Colon (tissue), 2 donors: ENCODE data around the gene FANCC.
"Not testable (repeated sequence)": the region's sequence is repeated elsewhere in the genome, so short reads cannot be mapped to it uniquely, and the experiment has no call there.

Experiments used
- FAIRE-seq: peaks from 2 replicates; lab custom pipeline; 2012; peaks lifted over from hg19 to GRCh38; lab: Jason Lieb, UNC
- donor health status: control.
- donor health status: control.

The FANCC gene

DNA sequence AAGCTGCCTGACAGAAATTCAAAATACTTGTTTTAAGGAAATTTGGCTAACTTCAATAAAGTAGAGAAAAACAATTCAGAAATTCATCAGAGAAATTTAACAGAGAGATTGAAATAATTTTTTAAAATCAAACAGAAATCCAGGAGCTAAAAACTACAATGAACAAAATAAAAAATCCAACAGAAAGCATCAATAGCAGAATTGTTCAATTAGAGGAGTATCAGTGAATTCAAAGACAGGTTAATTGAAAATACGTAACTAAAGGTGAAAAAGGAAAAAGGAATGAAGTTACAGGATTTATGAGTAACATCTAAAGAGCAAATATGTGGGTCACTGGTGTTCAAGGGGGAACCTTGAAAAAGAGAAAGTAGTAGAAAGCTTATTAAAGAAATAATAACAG lies 36.8 kb downstream of the FANCC start:
- FAIRE-seq = no peak

DNA sequence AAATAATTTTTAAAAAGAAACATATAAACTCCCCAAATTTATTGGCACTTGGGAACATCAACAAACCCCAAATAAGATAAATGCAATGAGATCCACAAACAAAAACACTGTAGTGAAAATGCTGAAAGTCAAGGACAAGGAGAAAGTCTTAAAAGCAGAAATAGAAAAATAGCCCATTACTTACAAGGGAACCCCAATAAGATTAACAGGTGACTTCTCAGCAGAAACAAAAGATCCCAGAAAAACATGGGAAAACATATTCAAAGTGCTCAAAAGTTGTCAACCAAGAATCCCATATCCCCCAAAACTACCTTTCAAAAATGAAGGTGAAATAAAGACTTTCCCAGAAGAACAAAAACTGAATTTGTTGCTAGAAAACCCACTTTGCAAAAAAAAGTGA lies 40.0 kb downstream of the FANCC start:
- FAIRE-seq = no peak

DNA sequence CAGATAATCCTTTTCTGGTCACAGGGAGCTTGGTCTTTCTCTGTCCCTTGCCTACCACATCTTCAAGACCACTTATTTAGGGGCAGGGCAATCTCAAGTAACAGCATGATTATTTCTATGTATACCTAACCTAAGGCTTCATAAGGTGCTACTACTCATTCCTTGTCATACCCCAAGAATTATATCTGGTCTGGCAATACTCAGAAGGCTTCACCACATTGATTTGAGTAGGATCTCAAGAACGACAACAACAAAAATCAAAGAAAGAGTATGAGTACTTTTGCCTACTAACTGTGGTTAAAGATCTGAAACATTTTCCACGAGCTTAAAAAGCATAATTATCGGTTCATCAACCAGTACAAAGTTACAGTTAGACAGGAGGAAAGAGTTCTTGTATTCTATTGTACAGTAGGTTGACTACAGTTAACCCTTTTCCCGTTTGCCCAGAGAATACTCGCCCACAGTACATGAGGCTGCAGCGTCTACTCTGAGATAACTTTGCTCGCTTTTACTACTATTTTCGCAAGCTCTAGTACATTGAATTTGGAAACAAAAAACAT lies 41.0 kb downstream of the FANCC start:
- no peak for FAIRE-seq

DNA sequence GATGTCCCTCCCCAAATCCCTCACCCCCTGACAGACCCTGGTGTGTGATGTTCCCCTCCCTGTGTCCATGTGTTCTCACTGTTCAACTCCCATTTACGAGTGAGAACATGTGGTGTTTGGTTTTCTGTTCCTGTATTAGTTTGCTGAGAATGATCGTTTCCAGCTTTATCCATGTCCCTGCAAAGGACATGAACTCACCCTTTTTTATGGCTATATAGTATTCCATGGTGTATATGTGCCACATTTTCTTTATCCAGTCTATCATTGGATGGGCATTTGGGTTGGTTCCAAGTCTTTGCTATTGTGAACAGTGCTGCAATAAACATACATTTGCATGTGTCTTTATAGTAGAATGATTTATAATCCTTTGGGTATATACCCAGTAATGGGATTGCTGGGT lies 43.3 kb downstream of the FANCC start:
- not testable (repeated sequence) for FAIRE-seq

DNA sequence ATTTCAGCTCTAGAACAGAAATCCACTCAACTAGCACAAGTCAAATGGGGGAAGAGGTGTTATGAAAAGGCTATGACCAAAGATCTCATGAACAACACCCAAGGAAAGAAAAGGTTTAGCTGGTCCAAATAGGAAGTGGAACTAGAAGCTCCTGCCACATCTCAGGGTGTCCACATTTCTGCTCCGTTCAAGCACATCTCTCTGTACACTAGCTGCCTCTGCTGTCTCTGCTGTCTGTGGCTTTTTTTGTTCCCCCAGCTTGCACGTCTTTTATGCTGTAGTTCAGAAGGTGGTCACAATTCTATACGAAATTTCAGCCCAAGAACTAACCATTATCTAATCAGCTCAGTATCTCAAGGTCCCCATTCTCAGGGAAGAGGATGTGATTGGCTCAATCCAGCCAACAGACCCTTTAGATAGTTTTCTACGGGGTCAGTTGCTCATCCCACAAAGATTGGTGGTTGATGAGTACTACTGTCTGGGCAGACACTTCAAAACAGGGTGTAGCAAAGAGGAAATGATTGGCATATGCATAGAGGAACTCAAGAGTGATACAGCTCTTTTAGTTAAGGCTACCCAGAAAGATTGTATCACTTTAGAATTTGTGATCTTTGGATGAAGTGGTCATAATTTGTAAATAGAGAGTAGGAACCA lies 44.0 kb downstream of the FANCC start:
- no peak for FAIRE-seq

DNA sequence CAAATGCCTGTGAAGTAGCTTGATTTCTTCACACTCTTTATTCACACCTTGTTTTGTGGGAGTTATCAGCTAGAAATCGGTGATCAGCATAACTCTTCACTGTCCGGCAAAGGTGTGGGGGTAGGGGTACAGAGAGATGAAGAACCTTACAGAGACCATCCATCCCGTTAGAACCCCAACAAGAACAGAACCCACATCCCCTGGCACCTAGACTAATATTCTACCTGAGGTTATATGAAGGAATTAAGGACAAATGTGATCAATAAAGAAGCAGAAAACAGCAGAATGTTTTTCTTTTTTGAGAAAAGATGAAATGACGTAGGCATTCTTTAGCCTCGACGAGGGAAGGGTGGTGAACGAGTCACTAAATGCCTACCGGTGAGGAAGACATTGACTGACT lies 44.7 kb downstream of the FANCC start:
- FAIRE-seq = no peak

DNA sequence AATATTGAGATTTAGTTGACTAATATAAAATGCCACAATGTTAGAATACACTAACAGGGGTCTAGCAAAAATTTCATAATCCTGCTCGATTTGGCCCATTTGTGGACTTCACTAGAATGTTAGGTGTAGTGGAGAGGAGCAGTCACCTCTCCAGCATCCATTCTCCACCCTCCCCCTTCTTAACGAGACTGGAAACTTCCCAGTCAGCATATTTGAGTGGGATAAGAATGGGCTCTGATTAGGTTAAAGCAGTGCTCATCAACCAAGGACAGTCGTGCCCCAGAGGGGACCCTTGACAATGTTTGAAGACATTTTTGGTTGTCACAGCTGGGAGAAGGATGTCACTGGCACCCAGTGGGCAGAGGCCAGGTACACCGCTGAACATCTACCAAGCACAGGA lies 46.7 kb downstream of the FANCC start:
- no peak for FAIRE-seq

DNA sequence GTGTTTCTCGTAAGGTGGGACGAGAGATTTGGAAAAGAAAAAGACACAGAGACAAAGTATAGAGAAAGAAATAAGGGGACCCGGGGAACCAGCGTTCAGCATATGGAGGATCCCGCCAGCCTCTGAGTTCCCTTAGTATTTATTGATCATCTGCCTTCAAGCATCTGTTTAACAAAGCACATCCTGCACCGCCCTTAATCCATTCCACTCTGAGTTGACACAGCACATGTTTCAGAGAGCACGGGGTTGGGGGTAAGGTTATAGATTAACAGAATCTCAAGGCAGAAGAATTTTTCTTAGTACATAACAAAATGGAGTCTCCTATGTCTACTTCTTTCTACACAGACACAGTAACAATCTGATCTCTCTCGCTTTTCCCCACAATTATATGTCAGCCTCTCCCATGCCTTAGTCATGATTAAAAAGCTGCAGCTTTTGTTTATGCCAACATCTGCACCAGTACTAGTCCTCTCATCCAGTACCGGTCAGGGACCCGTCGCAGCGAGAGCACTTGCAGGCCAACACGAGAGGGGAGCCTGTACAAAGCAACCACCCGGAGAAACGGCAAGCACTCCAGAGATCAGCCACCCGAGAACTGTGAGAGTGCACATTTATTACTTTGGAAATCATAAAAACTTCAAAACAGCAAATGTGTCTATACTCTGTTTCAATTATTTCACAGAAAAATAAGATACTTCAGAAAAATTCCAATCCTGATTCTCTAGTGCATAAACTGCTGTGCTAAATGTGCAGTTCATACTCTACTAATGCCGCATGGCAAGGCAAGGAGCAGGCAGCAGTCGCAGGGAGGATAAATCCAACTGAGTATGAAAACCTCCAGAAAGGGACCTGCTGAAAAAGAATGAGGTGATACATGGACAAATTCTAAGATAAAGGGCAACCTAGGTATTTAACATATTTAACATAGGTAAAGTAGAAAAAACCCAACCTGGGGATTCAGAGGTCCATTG lies 47.4 kb downstream of the FANCC start:
- not testable (repeated sequence) for FAIRE-seq

DNA sequence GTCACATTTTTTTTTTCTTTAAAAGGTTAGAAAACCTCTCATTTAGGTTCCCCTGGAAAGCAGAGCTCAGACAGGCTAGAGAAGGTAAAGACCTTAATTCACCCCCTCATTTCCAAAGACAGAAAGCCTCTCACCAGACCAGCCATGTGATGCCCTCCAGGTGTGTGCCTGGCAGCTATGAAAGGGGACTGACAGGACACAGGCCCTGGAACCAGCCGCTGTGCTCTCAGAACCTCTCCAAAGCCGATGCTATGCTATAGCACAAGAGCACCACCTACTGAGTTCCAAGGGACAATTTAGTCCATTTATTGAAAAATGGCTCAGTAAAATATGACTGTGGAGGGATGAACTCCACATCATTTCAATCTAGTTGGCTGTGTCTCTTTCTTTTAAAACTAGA lies 48.8 kb downstream of the FANCC start:
- no peak for FAIRE-seq

DNA sequence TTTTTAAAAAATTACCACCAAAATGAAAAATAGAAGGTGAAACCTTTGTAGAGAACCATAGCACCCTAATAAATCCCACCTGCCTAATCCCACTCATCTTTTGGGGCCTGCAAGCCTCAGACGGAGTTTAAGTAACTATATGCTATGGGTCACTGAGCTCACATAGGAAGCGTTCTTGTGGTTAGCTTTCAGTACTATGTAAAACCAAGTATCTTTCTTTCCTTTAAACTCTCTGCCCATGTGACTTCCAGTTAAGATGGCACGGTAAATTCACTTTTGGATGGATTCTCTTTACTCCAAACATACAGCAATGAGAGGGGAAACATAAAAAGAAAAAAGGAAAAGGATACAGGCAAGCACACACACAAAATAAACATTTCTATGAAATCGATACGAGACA lies 50.9 kb downstream of the FANCC start:
- no peak for FAIRE-seq

DNA sequence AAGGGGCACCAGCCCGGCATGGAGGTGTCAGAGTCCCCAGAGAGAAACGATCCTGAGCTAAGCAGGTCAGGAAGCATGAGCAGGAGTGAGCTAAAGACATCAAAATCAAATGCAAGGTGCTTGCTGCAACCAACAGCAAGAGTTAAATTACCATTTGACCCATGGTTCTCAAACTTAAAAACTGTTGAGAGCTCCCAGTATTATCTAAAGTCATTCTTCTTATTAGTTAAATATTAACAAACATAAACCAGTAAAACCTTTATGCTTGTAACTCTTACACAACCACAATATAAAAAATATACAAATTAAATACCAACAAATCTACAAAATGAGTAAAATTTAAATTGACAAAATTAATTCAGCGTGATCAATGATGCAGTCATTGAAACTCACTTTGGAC lies 51.5 kb downstream of the FANCC start:
- FAIRE-seq = no peak

DNA sequence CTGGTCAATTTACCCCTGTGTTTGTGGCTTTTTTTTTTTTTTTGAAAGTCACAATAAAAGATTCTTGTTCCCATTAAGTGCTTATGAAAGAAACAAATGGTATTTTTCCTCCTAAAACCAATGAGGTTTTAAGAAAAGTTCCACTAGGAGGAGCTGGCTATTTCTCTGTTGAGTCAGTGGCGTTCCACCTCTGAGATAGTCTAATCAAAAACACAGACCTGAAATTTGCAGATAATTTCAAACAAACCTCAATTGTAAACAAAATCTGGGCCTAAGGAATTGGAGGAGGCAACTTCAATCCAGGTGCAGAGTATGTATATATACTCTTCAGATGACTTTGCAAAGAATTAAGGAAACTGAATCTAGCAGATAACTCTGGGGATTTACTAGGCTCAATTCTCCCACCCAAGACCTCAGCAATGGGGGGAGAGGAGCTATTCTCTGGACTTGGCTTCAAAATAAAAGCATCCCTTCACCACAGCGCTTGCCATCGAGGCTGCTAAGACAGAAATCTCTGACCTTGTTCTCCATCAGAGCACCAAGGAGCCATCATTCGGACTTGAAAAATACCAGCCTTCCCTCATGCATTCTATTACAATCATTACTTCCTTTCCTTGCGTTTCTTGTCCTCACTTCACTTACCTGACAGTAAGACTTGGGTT lies 52.4 kb downstream of the FANCC start:
- FAIRE-seq = no peak

DNA sequence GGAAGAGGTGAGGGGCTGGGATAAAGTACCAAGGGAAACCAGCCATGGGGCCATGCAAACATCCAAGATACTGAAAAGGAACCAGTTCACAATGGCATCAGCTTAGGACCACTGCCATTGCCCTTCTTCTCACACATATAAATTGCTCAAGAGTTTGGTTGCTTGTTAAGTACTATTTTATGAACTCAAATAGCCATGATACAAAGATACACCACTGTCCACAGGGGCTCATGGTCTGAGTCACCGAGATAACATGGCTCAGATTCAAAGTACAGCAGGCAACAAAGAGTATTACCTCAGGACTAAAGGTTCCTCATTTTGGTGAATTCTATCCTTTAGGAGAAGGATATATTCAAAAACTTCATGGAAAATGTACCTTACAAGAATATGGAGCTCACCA lies 55.6 kb downstream of the FANCC start:
- FAIRE-seq = no peak

DNA sequence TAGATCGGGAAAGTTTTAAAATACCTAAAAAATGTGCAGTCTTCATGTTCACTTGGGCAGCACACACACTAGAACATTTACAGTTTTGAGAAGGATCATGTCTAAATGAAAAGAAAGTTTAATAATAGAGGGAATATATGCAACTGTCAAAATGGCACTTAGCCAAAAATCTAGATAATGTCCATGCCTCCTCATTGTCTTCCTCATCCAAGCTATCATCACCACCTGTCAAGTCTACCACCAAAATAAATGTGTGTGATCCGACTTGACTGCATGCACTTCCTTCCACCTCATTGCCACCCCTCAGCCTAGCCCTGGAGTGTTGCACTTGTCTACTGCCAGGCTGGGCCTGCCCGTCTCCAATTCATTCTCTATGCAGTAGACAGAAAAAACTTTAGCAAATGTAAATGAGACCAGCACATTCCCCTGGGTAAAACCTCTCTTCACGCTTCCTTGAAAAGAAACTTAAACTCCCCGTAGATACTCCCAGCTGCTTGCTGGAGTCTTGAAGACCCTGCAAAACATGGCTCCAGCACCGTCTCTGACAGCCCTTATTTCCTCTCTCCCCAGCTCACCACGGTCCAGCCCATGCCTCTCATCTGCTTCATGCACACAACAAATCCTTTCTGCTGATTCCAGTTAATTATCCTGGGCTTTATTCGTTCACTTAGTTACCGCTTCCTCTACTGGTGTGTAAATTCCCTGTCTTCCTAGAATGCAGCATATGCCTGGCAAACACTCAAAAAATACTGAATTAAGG lies 66.9 kb downstream of the FANCC start:
- FAIRE-seq = no peak

DNA sequence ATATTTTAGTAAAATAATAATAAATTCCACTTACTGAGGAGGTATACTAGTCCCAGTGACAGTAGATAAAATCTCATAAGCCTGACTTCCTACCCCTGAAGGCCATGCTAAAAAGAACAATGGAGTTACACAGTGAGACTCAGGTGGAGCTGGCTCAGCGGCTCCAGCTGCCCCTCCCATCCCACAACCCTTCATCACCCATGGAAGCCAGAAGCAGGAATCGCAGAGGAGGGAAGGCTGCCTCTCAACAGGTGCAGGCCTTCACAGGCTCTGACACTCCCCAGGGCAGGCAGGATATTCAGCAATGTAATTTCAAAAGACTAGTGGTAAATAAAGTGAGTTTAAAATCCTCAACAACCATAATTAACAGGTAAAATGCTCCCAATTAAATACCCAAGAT lies 67.5 kb downstream of the FANCC start:
- FAIRE-seq = no peak

DNA sequence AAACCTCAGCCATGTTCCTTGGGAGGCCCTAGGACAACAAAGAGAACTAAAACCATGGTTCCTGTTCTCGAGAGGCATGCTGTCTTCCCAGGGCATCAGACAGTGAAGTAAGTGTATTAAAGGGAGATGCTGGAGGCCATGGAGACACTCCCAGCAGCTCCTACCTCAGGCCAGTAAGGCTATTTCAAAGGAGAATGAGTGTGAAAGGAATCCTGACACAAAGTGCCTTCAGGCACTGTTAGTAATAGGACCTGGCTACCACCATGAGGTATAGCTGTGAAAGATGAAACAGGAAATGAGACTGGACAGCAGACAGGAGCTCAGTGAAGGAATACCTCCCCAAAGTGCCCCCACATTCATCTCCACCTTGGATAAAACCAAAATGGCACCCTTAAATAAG lies 71.0 kb downstream of the FANCC start:
- FAIRE-seq = no peak

DNA sequence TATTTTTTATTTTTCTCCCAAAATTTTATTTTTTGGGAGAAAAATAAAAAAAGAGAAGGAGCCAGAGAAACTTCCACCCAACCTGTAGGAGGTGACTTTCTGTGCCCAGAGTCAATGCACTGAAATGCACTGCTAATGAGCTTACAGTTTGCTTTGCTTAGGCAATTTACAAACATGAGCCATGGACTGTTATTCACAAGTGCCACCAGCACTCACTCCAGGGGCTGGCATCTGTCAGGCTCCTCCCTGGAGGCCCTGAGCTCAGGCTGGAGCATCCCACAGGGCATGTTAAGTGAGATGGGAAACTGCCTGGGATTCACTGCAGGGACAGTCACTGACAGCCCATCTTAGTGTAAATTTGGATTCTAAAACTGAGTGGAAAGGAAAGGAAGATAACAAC lies 74.9 kb downstream of the FANCC start:
- no peak for FAIRE-seq

DNA sequence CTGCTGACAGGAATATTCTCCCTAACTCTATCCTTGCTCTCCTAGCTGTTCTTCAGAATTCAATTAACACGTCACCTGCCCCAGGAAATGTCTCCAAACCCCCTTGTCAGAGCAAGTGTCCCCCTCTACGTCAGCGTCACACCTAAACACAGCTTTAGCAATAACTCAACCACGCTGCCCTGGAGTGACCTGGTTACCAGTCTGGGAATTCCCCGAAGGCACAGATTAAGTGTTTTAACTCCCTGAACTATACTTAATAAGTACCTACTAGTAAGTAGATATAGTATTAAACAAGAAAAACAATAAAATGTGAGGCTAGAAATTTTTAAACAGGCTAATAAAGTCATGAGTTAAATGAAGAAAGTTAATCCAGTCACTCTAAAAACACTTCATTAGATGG lies 78.4 kb downstream of the FANCC start:
- FAIRE-seq = no peak

DNA sequence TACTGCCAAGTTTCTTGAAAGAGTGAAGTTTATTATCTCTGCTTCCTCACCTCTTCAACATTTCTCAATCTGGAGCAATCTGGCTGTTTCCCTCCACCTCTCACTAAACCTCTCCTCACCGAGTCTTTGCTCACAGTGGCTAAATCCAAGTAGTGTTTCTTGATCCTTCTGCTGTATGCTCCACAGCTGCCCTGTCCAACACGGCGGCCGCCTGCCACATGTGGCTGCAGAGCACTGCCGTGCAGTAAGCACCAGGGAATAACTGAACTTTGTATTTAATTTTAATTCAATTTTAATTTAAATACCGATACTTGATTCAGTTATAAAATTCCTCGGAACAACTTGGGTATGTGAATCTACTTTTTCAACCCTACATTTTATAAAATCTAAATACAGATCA lies 80.2 kb downstream of the FANCC start:
- FAIRE-seq = no peak

DNA sequence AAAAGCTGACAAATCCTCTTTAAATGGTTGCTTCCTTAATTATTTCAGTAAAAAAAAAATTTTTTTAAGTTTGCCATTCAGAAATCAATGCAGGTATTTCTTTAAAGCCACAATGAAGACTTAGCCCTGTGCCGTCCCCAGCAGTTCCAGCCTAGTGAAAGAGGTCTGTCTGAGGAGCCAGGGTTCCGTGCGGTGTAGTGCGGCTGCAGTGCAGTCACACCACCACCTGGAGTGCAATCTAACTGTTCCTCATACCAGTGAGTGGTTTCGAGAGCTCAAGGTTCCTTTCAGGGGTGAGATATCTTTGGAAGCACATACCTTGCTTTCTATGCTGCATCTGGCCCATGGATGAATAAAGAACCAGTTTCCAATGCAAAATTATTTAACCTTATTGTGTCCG lies 87.5 kb downstream of the FANCC start:
- FAIRE-seq = no peak

DNA sequence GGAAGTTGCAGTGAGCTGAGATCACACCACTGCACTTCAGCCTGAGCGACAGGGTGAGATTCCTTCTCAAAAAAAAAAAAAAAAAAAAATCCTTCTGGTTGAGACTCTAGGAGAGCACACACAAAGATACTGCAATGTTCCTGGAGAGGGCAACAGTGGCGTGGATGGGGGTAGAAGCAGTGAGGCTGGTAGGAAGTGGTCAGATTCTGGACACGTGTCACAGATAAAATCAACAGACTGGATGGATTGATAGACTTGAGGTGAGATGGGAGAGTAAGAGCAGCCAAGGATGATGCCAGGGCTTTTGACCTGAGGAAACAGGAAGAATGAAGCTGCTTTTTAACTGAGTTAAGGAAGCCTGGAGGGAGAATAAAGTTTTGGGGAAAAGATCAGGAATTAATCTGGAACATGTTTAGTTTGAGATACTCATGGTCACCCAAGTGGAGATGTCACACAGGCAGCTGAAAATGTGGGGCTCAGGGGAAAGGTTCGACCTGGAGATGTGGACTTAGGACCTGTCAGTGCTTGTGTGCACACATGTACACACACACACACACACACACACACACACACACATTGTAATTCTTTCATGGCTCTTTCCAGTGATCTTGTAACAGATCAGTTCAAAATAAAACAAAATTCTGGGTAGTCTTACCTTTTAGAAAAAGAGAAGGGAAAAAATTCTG lies 88.1 kb downstream of the FANCC start:
- no peak for FAIRE-seq
